ENCODE results near the gene ITIH3.
A peak's percentile ranks its signal among the peaks of the same experiment; 100 is the strongest.

ITIH3 gene

GRCh38 chr3:52794612-52795099, at the start of gene ITIH3:
Gene ITIH3, plus strand, starts transcription at chr3:52794796. Its CDS starts 8 bp downstream, at chr3:52794804.
- Histone ChIP-seq H3K27ac (ENCODE audit: low read length) (no peak within 1 kb of the TSS), H3K27me3 (ENCODE audit: insufficient read depth, low read length) (no peaks in the 10 kb centered on the region), H3K9me3 (ENCODE audit: insufficient read depth, low read depth, low read length) (no peaks in the 10 kb centered on the region), H3K36me3 (ENCODE audit: insufficient read depth, low read depth, low read length) (no peaks in the 10 kb centered on the region), H3K4me3 (ENCODE audit: low read length) (no peak within 1 kb of the TSS), H3K9ac (ENCODE audit: low read depth, low read length) (no peak within 1 kb of the TSS), H3K4me1 (ENCODE audit: insufficient read depth, low read length) (no peaks in the 10 kb centered on the region)

GRCh38 chr3:52752045-52752660, 42.4 kb upstream of the ITIH3 start:
- peaks cover 85% of the 10 kb centered on the region for H3K36me3 ChIP-seq (ENCODE audit: insufficient read depth, low read depth, low read length)
- H3K4me1 ChIP-seq (ENCODE audit: insufficient read depth, low read length), result no peaks in the 10 kb centered on the region
- H3K27me3 ChIP-seq (ENCODE audit: insufficient read depth, low read length), result no peaks in the 10 kb centered on the region
- H3K27ac ChIP-seq (ENCODE audit: low read length), result no peak overlapping the region
- no peak overlapping the region for H3K4me3 ChIP-seq (ENCODE audit: low read length)
- no peak overlapping the region for H3K9ac ChIP-seq (ENCODE audit: low read depth, low read length)
- H3K9me3 ChIP-seq (ENCODE audit: insufficient read depth, low read depth, low read length), result no peaks in the 10 kb centered on the region

GRCh38 chr3:52754373-52754772, 40.2 kb upstream of the ITIH3 start:
- no peak overlapping the region for H3K4me3 ChIP-seq (ENCODE audit: low read length)
- no peak overlapping the region for H3K27ac ChIP-seq (ENCODE audit: low read length)
- H3K9ac ChIP-seq (ENCODE audit: low read depth, low read length), result no peak overlapping the region
- no peaks in the 10 kb centered on the region for H3K4me1 ChIP-seq (ENCODE audit: insufficient read depth, low read length)
- H3K27me3 ChIP-seq (ENCODE audit: insufficient read depth, low read length), result no peaks in the 10 kb centered on the region
- H3K9me3 ChIP-seq (ENCODE audit: insufficient read depth, low read depth, low read length), result no peaks in the 10 kb centered on the region
- H3K36me3 ChIP-seq (ENCODE audit: insufficient read depth, low read depth, low read length), result peaks cover 87% of the 10 kb centered on the region

- Histone ChIP-seq H3K36me3 (ENCODE audit: insufficient read depth, low read depth, low read length) (peaks cover 85% of the 10 kb centered on the region), H3K27me3 (ENCODE audit: insufficient read depth, low read length) (no peaks in the 10 kb centered on the region)
These were observed 38.5 kb upstream of the ITIH3 start for GRCh38 chr3:52756141-52756540.

GRCh38 chr3:52763466-52763865, 31.1 kb upstream of the ITIH3 start:
- Histone ChIP-seq H3K9ac (ENCODE audit: low read depth, low read length) (no peak overlapping the region), H3K9me3 (ENCODE audit: insufficient read depth, low read depth, low read length) (no peaks in the 10 kb centered on the region), H3K4me1 (ENCODE audit: insufficient read depth, low read length) (no peaks in the 10 kb centered on the region), H3K4me3 (ENCODE audit: low read length) (no peak overlapping the region), H3K27me3 (ENCODE audit: insufficient read depth, low read length) (no peaks in the 10 kb centered on the region), H3K36me3 (ENCODE audit: insufficient read depth, low read depth, low read length) (peaks cover 83% of the 10 kb centered on the region), H3K27ac (ENCODE audit: low read length) (no peak overlapping the region)

More at GRCh38 chr3:52756141-52756540, 38.5 kb upstream of the ITIH3 start:
- no peak overlapping the region for H3K4me3 ChIP-seq (ENCODE audit: low read length)
- H3K4me1 ChIP-seq (ENCODE audit: insufficient read depth, low read length), result no peaks in the 10 kb centered on the region
- H3K9ac ChIP-seq (ENCODE audit: low read depth, low read length), result no peak overlapping the region
- no peaks in the 10 kb centered on the region for H3K9me3 ChIP-seq (ENCODE audit: insufficient read depth, low read depth, low read length)
- no peak overlapping the region for H3K27ac ChIP-seq (ENCODE audit: low read length)

GRCh38 chr3:52769786-52770455, 24.7 kb upstream of the ITIH3 start:
- peak overlapping the region; percentile 94 for H3K4me3 ChIP-seq (ENCODE audit: low read length)
- peak overlapping the region; percentile 40 for H3K27ac ChIP-seq (ENCODE audit: low read length)
- peaks cover 30% of the 10 kb centered on the region for H3K36me3 ChIP-seq (ENCODE audit: insufficient read depth, low read depth, low read length)
- peaks cover 6% of the 10 kb centered on the region; the same call in 1 of the 2 replicates for H3K4me1 ChIP-seq (ENCODE audit: insufficient read depth, low read length)
- no peaks in the 10 kb centered on the region for H3K9me3 ChIP-seq (ENCODE audit: insufficient read depth, low read depth, low read length)
- no peaks in the 10 kb centered on the region; the same call in 1 of the 2 replicates for H3K27me3 ChIP-seq (ENCODE audit: insufficient read depth, low read length)
- H3K9ac ChIP-seq (ENCODE audit: low read depth, low read length), result peak overlapping the region; percentile 99

GRCh38 chr3:52770496-52771333, 23.9 kb upstream of the ITIH3 start, which contains the start of gene NEK4:
Gene NEK4, minus strand, starts transcription at chr3:52770940. Its CDS starts 194 bp downstream, at chr3:52770746.
- Histone ChIP-seq H3K4me1 (ENCODE audit: insufficient read depth, low read length) (peaks cover 6% of the 10 kb centered on the region; the same call in 1 of the 2 replicates), H3K27me3 (ENCODE audit: insufficient read depth, low read length) (no peaks in the 10 kb centered on the region; the same call in 1 of the 2 replicates), H3K9ac (ENCODE audit: low read depth, low read length) (peak within 1 kb of the TSS; percentile 99), H3K9me3 (ENCODE audit: insufficient read depth, low read depth, low read length) (no peaks in the 10 kb centered on the region), H3K27ac (ENCODE audit: low read length) (peak within 1 kb of the TSS; percentile 73), H3K4me3 (ENCODE audit: low read length) (peak within 1 kb of the TSS; percentile 94), H3K36me3 (ENCODE audit: insufficient read depth, low read depth, low read length) (peaks cover 22% of the 10 kb centered on the region)

- Histone ChIP-seq H3K36me3 (ENCODE audit: insufficient read depth, low read depth, low read length) (peaks cover 16% of the 10 kb centered on the region), H3K9me3 (ENCODE audit: insufficient read depth, low read depth, low read length) (no peaks in the 10 kb centered on the region), H3K27ac (ENCODE audit: low read length) (peak overlapping the region; percentile 73), H3K9ac (ENCODE audit: low read depth, low read length) (peak overlapping the region; percentile 99), H3K4me3 (ENCODE audit: low read length) (peak overlapping the region; percentile 94), H3K27me3 (ENCODE audit: insufficient read depth, low read length) (no peaks in the 10 kb centered on the region; the same call in 1 of the 2 replicates), H3K4me1 (ENCODE audit: insufficient read depth, low read length) (peaks cover 6% of the 10 kb centered on the region; the same call in 1 of the 2 replicates)
These were observed 23.3 kb upstream of the ITIH3 start for GRCh38 chr3:52771334-52771681.

GRCh38 chr3:52771702-52772101, 22.9 kb upstream of the ITIH3 start:
- H3K36me3 ChIP-seq (ENCODE audit: insufficient read depth, low read depth, low read length), result peaks cover 14% of the 10 kb centered on the region
- no peaks in the 10 kb centered on the region for H3K9me3 ChIP-seq (ENCODE audit: insufficient read depth, low read depth, low read length)
- peaks cover 6% of the 10 kb centered on the region; the same call in 1 of the 2 replicates for H3K4me1 ChIP-seq (ENCODE audit: insufficient read depth, low read length)
- no peak overlapping the region for H3K27ac ChIP-seq (ENCODE audit: low read length)
- peak overlapping the region; percentile 99; the same call in 1 of the 2 replicates for H3K9ac ChIP-seq (ENCODE audit: low read depth, low read length)
- H3K4me3 ChIP-seq (ENCODE audit: low read length), result peak overlapping the region; percentile 94; the same call in 1 of the 2 replicates
- no peaks in the 10 kb centered on the region; the same call in 1 of the 2 replicates for H3K27me3 ChIP-seq (ENCODE audit: insufficient read depth, low read length)

GRCh38 chr3:52773361-52774065, 21.1 kb upstream of the ITIH3 start:
- Histone ChIP-seq H3K4me1 (ENCODE audit: insufficient read depth, low read length) (peaks cover 6% of the 10 kb centered on the region; the same call in 1 of the 2 replicates), H3K27ac (ENCODE audit: low read length) (no peak overlapping the region), H3K27me3 (ENCODE audit: insufficient read depth, low read length) (no peaks in the 10 kb centered on the region; the same call in 1 of the 2 replicates)

More at GRCh38 chr3:52773361-52774065, 21.1 kb upstream of the ITIH3 start:
- Histone ChIP-seq H3K9me3 (ENCODE audit: insufficient read depth, low read depth, low read length) (no peaks in the 10 kb centered on the region), H3K9ac (ENCODE audit: low read depth, low read length) (no peak overlapping the region), H3K36me3 (ENCODE audit: insufficient read depth, low read depth, low read length) (no peaks in the 10 kb centered on the region; the same call in 1 of the 2 replicates), H3K4me3 (ENCODE audit: low read length) (no peak overlapping the region)

Data from iPS-20b (cell line).